Erythroblast (primary cell): ENCODE results near the gene CTIF.

Source experiments
- GATA1 ChIP-seq: IDR thresholded peaks from 2 replicates; pipeline ENCODE4 v1.6.1; 2011; ENCODE audit warnings: low read depth, mild to moderate bottlenecking, control low read depth, low read length, moderate library complexity
- POLR2A ChIP-seq: IDR thresholded peaks from 2 replicates; pipeline ENCODE4 v1.6.1; 2011; ENCODE audit warnings: mild to moderate bottlenecking, low read length

DNA sequence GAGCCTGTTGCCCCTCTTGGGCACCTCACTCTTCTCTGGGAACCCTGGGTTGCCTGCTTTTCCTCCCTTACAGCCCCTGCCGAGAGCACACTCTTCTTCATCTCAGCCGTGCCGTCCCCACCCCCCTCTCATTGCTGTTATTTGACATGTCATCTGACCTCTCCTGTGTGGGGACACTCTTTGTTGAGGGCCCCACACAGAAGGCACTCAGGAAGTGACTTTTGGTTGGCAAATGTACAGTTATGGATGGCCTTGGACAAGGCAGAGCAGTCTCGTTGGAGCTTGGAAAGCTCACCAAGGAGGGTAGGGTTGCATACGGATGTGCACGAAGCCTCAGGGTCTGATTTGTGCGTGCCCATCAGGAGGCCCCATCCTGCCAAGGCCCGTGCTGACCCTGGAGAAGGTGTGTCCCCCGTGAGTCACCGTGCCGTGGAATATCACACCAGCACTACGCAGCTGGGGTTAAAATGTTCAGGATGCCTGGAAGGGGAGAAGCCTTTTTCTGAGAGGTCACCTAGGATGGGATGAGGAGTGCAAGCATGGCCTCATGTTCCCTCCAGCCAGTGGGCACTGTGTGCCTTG, 93.9 kb downstream of the CTIF start:
- TF ChIP-seq POLR2A: no peak
- no peak for TF ChIP-seq GATA1
